SU-DHL-6 (cell line): ENCODE results near the gene SYVN1.

Experiments
- H2AFZ ChIP-seq: fragments of 200-600 bp; sonication (generic); 2 replicates; pipeline ENCODE4 v1.6.1; 2014; ENCODE audit warnings: low read depth, mild to moderate bottlenecking, moderate library complexity, mixed read lengths, antibody characterized with exemption, low read length; ENCODE audit not compliant: severe bottlenecking
- H3F3A ChIP-seq: fragments of 200-600 bp; shearing (Covaris generic); 2 replicates; pipeline ENCODE4 v1.6.0; 2016; ENCODE audit warnings: antibody characterized with exemption, mild to moderate bottlenecking; ENCODE audit not compliant: insufficient read depth
- H3K27ac ChIP-seq: fragments of 200-600 bp; sonication (generic); 2 replicates; pipeline ENCODE4 v1.5.1; 2016; ENCODE audit warnings: low read depth, mild to moderate bottlenecking, low read length, moderate library complexity, mixed read lengths
- H3K27me3 ChIP-seq: fragments of 200-600 bp; sonication (generic), shearing (Covaris generic); 2 replicates; pipeline ENCODE4 v1.6.0; 2014; ENCODE audit warnings: mild to moderate bottlenecking, low read length
- H3K36me3 ChIP-seq: fragments of 200-600 bp; sonication (generic); 2 replicates; pipeline ENCODE4 v1.6.1; 2014; ENCODE audit warnings: mild to moderate bottlenecking, low read length, mixed read lengths
- H3K4me2 ChIP-seq: fragments of 300-600, 200-600 bp; shearing (Covaris generic), sonication (generic); 2 replicates; pipeline ENCODE4 v1.6.0; 2014; ENCODE audit warnings: low read length, low read depth, mild to moderate bottlenecking; ENCODE audit not compliant: poor library complexity, severe bottlenecking
- H3K4me3 ChIP-seq: fragments of 200-600 bp; sonication (generic); 2 replicates; pipeline ENCODE4 v1.5.1; 2014; ENCODE audit warnings: antibody characterized with exemption, low read length, mild to moderate bottlenecking, mixed read lengths; ENCODE audit not compliant: insufficient read depth, poor library complexity, severe bottlenecking
- H3K79me2 ChIP-seq: fragments of 200-600 bp; sonication (generic); 2 replicates; pipeline ENCODE4 v1.6.1; 2014; ENCODE audit warnings: mild to moderate bottlenecking, low read length, moderate library complexity; ENCODE audit not compliant: insufficient read depth
- H3K9ac ChIP-seq: fragments of 200-600 bp; sonication (generic); 2 replicates; pipeline ENCODE4 v1.7.0; 2014; ENCODE audit warnings: mild to moderate bottlenecking, low read length
- H3K9me2 ChIP-seq: fragments of 200-600 bp; sonication (generic); replicated peaks from 2 replicates; pipeline ENCODE4 v1.6.1; 2014; ENCODE audit warnings: low read length; ENCODE audit not compliant: insufficient read depth
- H3K9me3 ChIP-seq: fragments of 200-600 bp; sonication (generic); 2 replicates; pipeline ENCODE4 v1.6.1; 2014; ENCODE audit warnings: low read length, mixed read lengths; ENCODE audit not compliant: insufficient read depth
- H4K20me1 ChIP-seq: fragments of 200-600 bp; sonication (generic); 2 replicates; pipeline ENCODE4 v1.6.1; 2014; ENCODE audit warnings: low read depth, mild to moderate bottlenecking, antibody characterized with exemption, low read length, moderate library complexity, mixed read lengths
- EZH2phosphoT487 ChIP-seq: fragments of 200-600 bp; sonication (generic), shearing (Covaris generic); conservative IDR thresholded peaks from 2 replicates; pipeline ENCODE4 v1.6.1; 2018; ENCODE audit warnings: mild to moderate bottlenecking, antibody characterized with exemption, low read length, moderate library complexity, mixed read lengths
- TF ChIP-seq, protein P1 (sequence below): fragments of 200-600 bp; sonication (generic); IDR thresholded peaks from one replicate; pipeline ENCODE4 v1.5.1; 2017; ENCODE audit warnings: antibody characterized with exemption, mild to moderate bottlenecking, low read length, moderate library complexity; ENCODE audit not compliant: insufficient read depth, poor library complexity, severe bottlenecking

SYVN1 gene

DNA sequence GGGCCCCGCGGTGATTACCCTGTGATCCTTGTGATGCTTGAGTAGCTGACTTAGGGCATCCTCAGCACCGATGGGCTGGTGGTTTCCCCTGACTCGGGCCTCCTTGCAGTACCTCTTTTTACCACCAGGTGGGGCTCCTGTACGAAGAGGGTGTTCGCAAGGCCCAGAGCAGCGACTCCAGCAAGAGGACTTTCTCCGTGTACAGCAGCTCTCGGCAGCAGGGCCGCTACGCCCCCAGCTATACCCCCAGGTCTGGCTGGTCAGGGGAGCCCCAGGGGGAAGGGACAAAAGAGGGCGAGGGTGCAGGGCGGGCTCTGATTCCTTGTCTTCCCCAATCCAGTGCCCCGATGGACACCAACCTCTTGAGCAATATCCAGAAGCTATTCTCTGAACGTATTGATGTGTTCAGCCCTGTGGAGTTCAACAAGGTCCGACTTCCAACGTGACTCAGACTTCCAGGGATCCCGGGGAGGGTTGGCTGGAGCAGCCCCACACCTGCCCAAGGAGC lies 23.9 kb downstream of the SYVN1 start:
- Histone ChIP-seq H2AFZ (no peak overlapping the region), H3K4me3 (no peak overlapping the region), H3K9ac (peak overlapping the region; percentile 14; the same call in 1 of the 2 replicates), H3K4me2 (peak overlapping the region; percentile 15), H3F3A (peaks cover 16% of the 10 kb centered on the region), H3K27me3 (no peaks in the 10 kb centered on the region), H3K79me2 (no peaks in the 10 kb centered on the region), H3K9me3 (no peaks in the 10 kb centered on the region), H3K27ac (peak overlapping the region; percentile 47), H3K9me2 (no peaks in the 10 kb centered on the region), H4K20me1 (no peaks in the 10 kb centered on the region), H3K36me3 (no peaks in the 10 kb centered on the region)
- TF ChIP-seq EZH2phosphoT487 = no peak
- TF ChIP-seq, protein P1, sequence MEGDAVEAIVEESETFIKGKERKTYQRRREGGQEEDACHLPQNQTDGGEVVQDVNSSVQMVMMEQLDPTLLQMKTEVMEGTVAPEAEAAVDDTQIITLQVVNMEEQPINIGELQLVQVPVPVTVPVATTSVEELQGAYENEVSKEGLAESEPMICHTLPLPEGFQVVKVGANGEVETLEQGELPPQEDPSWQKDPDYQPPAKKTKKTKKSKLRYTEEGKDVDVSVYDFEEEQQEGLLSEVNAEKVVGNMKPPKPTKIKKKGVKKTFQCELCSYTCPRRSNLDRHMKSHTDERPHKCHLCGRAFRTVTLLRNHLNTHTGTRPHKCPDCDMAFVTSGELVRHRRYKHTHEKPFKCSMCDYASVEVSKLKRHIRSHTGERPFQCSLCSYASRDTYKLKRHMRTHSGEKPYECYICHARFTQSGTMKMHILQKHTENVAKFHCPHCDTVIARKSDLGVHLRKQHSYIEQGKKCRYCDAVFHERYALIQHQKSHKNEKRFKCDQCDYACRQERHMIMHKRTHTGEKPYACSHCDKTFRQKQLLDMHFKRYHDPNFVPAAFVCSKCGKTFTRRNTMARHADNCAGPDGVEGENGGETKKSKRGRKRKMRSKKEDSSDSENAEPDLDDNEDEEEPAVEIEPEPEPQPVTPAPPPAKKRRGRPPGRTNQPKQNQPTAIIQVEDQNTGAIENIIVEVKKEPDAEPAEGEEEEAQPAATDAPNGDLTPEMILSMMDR = peak; percentile 82

DNA sequence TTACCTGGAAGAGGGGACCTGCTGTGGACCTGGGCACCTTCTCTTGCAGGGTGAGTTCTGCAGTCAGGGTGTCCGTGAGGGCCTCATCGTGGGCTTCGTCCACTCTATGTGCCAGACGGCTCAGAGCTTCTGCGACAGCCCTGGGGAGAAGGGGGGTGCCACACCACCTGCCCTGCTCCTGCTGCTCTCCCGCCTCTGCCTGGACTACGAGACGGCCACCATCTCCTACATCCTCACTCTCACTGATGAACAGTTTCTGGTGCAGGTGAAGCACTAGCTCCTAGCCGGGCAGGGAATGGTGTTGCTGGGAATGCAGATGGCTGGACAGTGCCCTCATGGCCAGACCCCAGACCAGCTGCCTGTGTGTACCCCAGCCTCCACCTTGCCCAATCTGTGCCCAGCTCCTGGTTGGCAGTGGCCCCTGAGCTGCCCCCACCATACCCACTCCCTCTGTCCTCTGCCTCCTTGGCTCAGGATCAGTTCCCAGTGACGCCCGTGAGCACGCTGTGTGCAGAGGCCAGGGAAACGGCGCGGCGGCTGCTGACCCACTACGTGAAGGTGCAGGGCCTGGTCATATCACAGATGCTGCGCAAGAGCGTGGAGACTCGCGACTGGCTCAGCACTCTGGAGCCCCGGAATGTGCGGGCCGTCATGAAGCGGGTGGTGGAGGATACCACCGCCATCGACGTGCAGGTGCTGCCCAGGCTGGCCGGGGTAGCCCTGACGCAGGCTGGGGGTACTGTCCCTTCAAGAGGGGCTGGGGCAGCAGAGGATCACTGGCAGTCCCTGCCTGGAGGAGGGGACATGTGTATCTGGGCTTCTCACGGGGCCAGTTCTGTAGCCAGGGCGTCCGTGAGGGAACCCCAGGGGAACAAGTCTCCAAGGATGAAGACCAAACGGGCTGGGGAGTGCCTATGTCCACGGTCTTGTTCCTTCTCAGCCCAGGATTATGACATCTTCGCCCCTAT lies 24.8 kb downstream of the SYVN1 start:
- H3K9ac ChIP-seq = no peak overlapping the region
- H4K20me1 ChIP-seq = no peaks in the 10 kb centered on the region
- H3K4me2 ChIP-seq = no peak overlapping the region

DNA sequence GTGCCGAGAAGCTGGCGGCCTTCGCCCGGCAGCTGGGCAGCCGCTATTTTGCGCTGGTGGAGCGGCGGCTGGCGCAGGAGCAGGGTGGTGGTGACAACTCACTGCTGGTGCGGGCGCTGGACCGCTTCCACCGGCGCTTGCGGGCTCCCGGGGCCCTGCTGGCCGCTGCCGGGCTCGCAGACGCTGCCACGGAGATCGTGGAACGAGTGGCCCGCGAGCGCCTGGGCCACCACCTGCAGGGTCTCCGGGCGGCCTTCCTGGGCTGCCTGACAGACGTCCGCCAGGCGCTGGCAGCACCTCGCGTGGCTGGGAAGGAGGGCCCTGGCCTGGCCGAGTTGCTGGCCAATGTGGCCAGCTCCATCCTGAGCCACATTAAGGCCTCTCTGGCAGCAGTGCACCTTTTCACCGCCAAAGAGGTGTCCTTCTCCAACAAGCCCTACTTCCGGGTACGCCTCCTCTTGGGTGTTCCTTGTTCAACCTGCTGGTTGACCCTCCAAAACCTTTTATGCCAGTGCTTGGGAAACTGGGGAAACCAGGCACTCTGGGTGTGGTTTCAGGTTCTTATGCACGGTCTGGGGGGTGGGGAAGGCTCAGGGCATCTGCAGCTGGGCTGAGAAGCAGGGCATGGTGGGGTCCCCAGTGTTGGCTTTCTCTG lies 25.7 kb downstream of the SYVN1 start:
- Histone ChIP-seq H3K36me3 (no peaks in the 10 kb centered on the region), H3K79me2 (no peaks in the 10 kb centered on the region), H2AFZ (no peak overlapping the region), H3K4me2 (no peak overlapping the region), H4K20me1 (no peaks in the 10 kb centered on the region), H3K27ac (no peak overlapping the region), H3K9me3 (no peaks in the 10 kb centered on the region), H3K27me3 (no peaks in the 10 kb centered on the region), H3F3A (peaks cover 9% of the 10 kb centered on the region), H3K4me3 (no peak overlapping the region), H3K9me2 (no peaks in the 10 kb centered on the region), H3K9ac (no peak overlapping the region)
- TF ChIP-seq, protein P1 = no peak
- no peak for TF ChIP-seq EZH2phosphoT487

More for the DNA sequence above, 24.8 kb downstream of the SYVN1 start:
- no peak overlapping the region for H2AFZ ChIP-seq
- H3K79me2 ChIP-seq = no peaks in the 10 kb centered on the region
- TF ChIP-seq, protein P1 = no peak
- TF ChIP-seq EZH2phosphoT487 = no peak
- no peaks in the 10 kb centered on the region for H3K9me2 ChIP-seq
- no peaks in the 10 kb centered on the region for H3K9me3 ChIP-seq
- no peaks in the 10 kb centered on the region for H3K27me3 ChIP-seq
- no peak overlapping the region for H3K27ac ChIP-seq
- H3F3A ChIP-seq = peaks cover 16% of the 10 kb centered on the region
- no peak overlapping the region for H3K4me3 ChIP-seq
- no peaks in the 10 kb centered on the region for H3K36me3 ChIP-seq
